HFFc6 (cell line): ENCODE measurements around the gene TIMP3. TPM values are rescaled to one million over a fixed set of nuclear protein-coding genes. Genes with fewer than 3 reads are reported as not detected.
A peak's percentile ranks its signal among the peaks of the same experiment; 100 is the strongest.

Source experiments
- DNase-seq: peaks from one replicate; pipeline ENCODE4 v3.0.0-alpha.2; 2018
- H3K27ac Mint-ChIP-seq: 2 replicates; pipeline ENCODE4 v1.8.0; 2020; ENCODE audit warnings: mild to moderate bottlenecking, mixed read lengths
- H3K27me3 Mint-ChIP-seq: 2 replicates; pipeline ENCODE4 v1.8.0; 2021; ENCODE audit warnings: mild to moderate bottlenecking, moderate library complexity, mixed read lengths; ENCODE audit not compliant: insufficient read depth
- H3K36me3 Mint-ChIP-seq: 2 replicates; pipeline ENCODE4 v1.8.0; 2021; ENCODE audit warnings: low read depth, mixed read lengths
- H3K4me1 Mint-ChIP-seq: 2 replicates; pipeline ENCODE4 v1.8.0; 2020; ENCODE audit warnings: low read depth, mixed read lengths
- H3K4me3 Mint-ChIP-seq: 2 replicates; pipeline ENCODE4 v1.8.0; 2020; ENCODE audit warnings: mild to moderate bottlenecking, moderate library complexity, mixed read lengths
- H3K9me3 Mint-ChIP-seq: 2 replicates; pipeline ENCODE4 v1.8.0; 2020; ENCODE audit warnings: mild to moderate bottlenecking, mixed read lengths
- total RNA-seq, 6 experiments: library from RNA; stranded (reverse); fragmentation: NEBNext Ultra II Directional; extraction: Animal tissue kit (Norgen Biotek cat#: 25700); gene quantifications; 2 replicates in 1 of 6; 3 replicates in 5 of 6; pipeline ENCODE4 v1.2.3, GENCODE V29; 2021
- TF ChIP-seq, protein P1 (sequence below): fragments of 200-600 bp; sonication (generic); IDR thresholded peaks from 2 replicates; pipeline ENCODE4 v1.5.0; 2021; ENCODE audit warnings: antibody characterized with exemption, mild to moderate bottlenecking

TIMP3 gene
- total RNA-seq, 6 experiments from 2014 or later, result 303 to 525 (median 354) TPM

DNA sequence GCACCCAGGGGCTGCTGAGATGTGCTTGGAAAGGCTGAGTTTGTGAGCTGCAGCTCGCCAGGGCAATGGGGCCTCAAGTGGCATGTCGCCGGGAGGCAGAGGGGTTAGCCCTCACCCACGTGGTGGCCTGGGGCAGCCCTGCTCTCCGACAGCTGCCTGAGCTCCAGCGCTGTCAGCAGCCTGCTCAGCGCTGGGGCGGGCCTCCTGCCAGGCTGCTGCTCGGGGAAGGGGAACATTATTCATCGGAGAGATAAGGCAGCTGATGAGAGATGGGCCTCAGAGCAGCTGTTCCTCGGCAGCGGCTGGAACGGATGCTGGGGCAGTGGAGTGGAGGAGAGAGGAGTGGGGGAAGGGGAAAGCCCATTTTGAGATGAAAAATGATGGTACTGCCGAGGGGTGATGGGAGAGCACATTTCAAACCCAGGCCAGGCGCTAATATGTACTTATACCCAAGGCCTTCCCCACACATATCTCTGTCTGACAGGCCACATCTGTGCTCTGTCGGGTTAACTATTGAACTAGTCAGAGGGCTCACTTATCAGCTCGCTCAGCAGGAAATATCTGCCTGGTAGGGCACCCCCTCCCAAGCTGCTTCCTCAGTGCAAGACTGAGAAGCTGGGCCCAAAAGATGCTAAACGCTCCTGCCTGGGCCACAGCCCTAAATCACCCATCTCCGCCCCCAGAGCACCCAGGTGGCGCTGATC, 79.5 kb downstream of the TIMP3 start:
- H3K4me1 Mint-ChIP-seq, result peaks cover 19% of the 10 kb centered on the region
- peak; percentile 17 for DNase-seq
- H3K9me3 Mint-ChIP-seq, result no peaks in the 10 kb centered on the region
- no peak overlapping the region for H3K4me3 Mint-ChIP-seq
- H3K27ac Mint-ChIP-seq, result no peak overlapping the region
- peaks cover 44% of the 10 kb centered on the region for H3K27me3 Mint-ChIP-seq
- TF ChIP-seq, protein P1, sequence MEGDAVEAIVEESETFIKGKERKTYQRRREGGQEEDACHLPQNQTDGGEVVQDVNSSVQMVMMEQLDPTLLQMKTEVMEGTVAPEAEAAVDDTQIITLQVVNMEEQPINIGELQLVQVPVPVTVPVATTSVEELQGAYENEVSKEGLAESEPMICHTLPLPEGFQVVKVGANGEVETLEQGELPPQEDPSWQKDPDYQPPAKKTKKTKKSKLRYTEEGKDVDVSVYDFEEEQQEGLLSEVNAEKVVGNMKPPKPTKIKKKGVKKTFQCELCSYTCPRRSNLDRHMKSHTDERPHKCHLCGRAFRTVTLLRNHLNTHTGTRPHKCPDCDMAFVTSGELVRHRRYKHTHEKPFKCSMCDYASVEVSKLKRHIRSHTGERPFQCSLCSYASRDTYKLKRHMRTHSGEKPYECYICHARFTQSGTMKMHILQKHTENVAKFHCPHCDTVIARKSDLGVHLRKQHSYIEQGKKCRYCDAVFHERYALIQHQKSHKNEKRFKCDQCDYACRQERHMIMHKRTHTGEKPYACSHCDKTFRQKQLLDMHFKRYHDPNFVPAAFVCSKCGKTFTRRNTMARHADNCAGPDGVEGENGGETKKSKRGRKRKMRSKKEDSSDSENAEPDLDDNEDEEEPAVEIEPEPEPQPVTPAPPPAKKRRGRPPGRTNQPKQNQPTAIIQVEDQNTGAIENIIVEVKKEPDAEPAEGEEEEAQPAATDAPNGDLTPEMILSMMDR, result no peak
- H3K36me3 Mint-ChIP-seq, result no peaks in the 10 kb centered on the region

DNA sequence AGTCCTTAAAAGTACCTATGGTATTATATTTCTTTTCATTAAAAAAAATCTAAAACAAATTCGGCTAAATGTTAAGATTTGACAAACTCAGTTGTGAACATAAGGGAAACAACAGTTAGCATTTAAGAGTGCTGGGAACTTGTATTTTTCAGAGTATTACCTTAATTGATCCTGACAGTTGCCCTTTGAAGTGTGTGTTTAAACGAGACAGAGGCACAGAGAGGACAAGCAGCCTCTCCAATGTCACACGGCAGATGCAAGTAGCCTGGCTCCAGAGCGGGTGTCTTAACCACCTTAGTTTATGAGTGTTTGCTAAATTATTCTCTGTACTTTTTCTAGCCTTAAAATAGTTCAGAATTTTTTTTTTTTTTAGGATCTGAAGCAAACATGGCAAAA, 80.9 kb downstream of the TIMP3 start:
- DNase-seq, result no peak
- Mint-ChIP-seq H3K36me3 (no peaks in the 10 kb centered on the region), H3K4me3 (no peak overlapping the region), H3K27me3 (peaks cover 42% of the 10 kb centered on the region), H3K27ac (no peak overlapping the region), H3K4me1 (peaks cover 19% of the 10 kb centered on the region), H3K9me3 (no peaks in the 10 kb centered on the region)
- TF ChIP-seq, protein P1, result no peak

- Mint-ChIP-seq H3K36me3 (no peaks in the 10 kb centered on the region), H3K4me3 (no peak overlapping the region), H3K27ac (no peak overlapping the region), H3K4me1 (peaks cover 19% of the 10 kb centered on the region), H3K9me3 (no peaks in the 10 kb centered on the region), H3K27me3 (peaks cover 37% of the 10 kb centered on the region)
- TF ChIP-seq, protein P1, result no peak
- DNase-seq, result no peak
Observed at GRCh38 chr22:32882774-32883530, 81.4 kb downstream of the TIMP3 start.

GRCh38 chr22:32887324-32887980, 85.9 kb downstream of the TIMP3 start:
- TF ChIP-seq, protein P1, result no peak
- Mint-ChIP-seq H3K36me3 (no peaks in the 10 kb centered on the region), H3K27ac (no peak overlapping the region), H3K9me3 (no peaks in the 10 kb centered on the region), H3K4me3 (no peak overlapping the region), H3K4me1 (no peaks in the 10 kb centered on the region), H3K27me3 (peaks cover 36% of the 10 kb centered on the region)
- no peak for DNase-seq

DNA sequence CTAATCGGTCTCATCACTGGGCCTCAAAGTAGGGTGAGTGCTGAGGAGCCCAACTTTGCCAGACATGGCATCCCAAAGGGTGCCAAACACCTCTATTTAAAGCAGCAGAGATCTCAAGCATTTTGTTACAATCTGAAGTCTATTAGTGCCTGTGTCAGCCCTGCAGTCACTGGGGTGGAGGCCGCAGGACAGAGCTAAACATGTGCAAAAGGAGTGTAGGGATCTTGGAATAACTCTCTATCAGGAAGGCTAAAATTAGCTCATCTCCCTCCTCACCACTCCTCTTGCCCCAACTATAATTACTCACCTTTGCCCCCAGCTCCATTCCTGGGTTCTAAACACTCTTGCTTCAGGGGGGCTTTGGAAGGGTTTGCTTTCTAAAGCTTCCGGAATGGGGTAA, 87.5 kb downstream of the TIMP3 start:
- Mint-ChIP-seq H3K27me3 (peaks cover 33% of the 10 kb centered on the region), H3K4me1 (no peaks in the 10 kb centered on the region), H3K9me3 (no peaks in the 10 kb centered on the region), H3K27ac (no peak overlapping the region), H3K4me3 (no peak overlapping the region), H3K36me3 (no peaks in the 10 kb centered on the region)
- DNase-seq, result no peak
- TF ChIP-seq, protein P1, result no peak
